Measurements from ENCODE around the gene HEPN1.

GRCh38 chr11:124953753-124954589 lies 34.9 kb downstream of the HEPN1 start, which contains the start of gene CCDC15:
- TF ChIP-seq REST (IDR thresholded peaks at IDR 0.05; ENCODE audit: low read depth) (no peak), FOXM1 (IDR thresholded peaks at IDR 0.05; ENCODE audit: borderline replicate concordance, low read depth) (no peak), EP300 (IDR thresholded peaks at IDR 0.05; ENCODE audit: borderline replicate concordance) (peak; percentile 36; the same call in 1 of the 2 replicates), TAF1 (IDR thresholded peaks at IDR 0.05; ENCODE audit: low read depth) (0 out of 2 replicates have a peak, but pooled peaks have one; percentile 27), RAD21 (IDR thresholded peaks at IDR 0.05; ENCODE audit: low read depth) (no peak), CEBPB (IDR thresholded peaks at IDR 0.05) (no peak), MAX (IDR thresholded peaks at IDR 0.05) (peak; percentile 87), EGR1 (IDR thresholded peaks at IDR 0.05) (peak; percentile 28; the same call in 1 of the 2 replicates), NFIC (IDR thresholded peaks at IDR 0.05) (no peak), ZBTB7A (IDR thresholded peaks at IDR 0.05; ENCODE audit: low read depth) (no peak), TEAD4 (IDR thresholded peaks at IDR 0.05) (no peak), CREB1 (IDR thresholded peaks at IDR 0.05; ENCODE audit: low read depth) (peak; percentile 71; the same call in 1 of the 2 replicates), YY1 (IDR thresholded peaks at IDR 0.05; ENCODE audit: low read depth) (no peak), USF1 (IDR thresholded peaks at IDR 0.05) (no peak)
